Activated T-helper 2 cell treated with anti-CD3 and anti-CD28 coated beads, Interferon-gamma antibody, Interleukin-2, Interleukin-4, amounts not matched to agents 10 μg/mL and 5 μg/mL and 100 μg/mL, durations not matched to agents 14 hours and 24 hours and 36 hours (primary cell): ENCODE measurements around the gene MCRIP2. TPM values are rescaled to one million over a fixed set of nuclear protein-coding genes. Genes with fewer than 3 reads are reported as not detected.
A peak's percentile ranks its signal among the peaks of the same experiment; 100 is the strongest.

Source experiments
- DNase-seq: peaks from one replicate; pipeline ENCODE4 v3.0.0; 2021; ENCODE audit warnings: low spot score
- H3K27ac Mint-ChIP-seq: one replicate; pipeline ENCODE4 v1.8.0; 2021; ENCODE audit warnings: mixed read lengths
- H3K27me3 Mint-ChIP-seq: one replicate; pipeline ENCODE4 v1.8.0; 2021; ENCODE audit warnings: low read depth, mixed read lengths
- H3K36me3 Mint-ChIP-seq: one replicate; pipeline ENCODE4 v1.8.0; 2021; ENCODE audit warnings: low read depth, mixed read lengths
- H3K4me1 Mint-ChIP-seq: one replicate; pipeline ENCODE4 v1.8.0; 2021; ENCODE audit warnings: low read depth, mixed read lengths
- H3K4me3 Mint-ChIP-seq: one replicate; pipeline ENCODE4 v1.8.0; 2021; ENCODE audit warnings: low read depth, mild to moderate bottlenecking, moderate library complexity, mixed read lengths
- H3K9me3 Mint-ChIP-seq: one replicate; pipeline ENCODE4 v1.8.0; 2021; ENCODE audit warnings: mixed read lengths
- intact Hi-C: fragments of 100-400 bp; cut with micrococcal nuclease; formaldehyde crosslinking; loops from one replicate; pipeline ENCODE4 v1.15.1; 2023
- total RNA-seq: library from RNA; stranded (reverse); gene quantifications from 2 replicates; pipeline ENCODE4 v1.2.3, GENCODE V29; 2022

Gene MCRIP2
- total RNA-seq, 1 donor from 2014 or later = 62.6 TPM

DNA sequence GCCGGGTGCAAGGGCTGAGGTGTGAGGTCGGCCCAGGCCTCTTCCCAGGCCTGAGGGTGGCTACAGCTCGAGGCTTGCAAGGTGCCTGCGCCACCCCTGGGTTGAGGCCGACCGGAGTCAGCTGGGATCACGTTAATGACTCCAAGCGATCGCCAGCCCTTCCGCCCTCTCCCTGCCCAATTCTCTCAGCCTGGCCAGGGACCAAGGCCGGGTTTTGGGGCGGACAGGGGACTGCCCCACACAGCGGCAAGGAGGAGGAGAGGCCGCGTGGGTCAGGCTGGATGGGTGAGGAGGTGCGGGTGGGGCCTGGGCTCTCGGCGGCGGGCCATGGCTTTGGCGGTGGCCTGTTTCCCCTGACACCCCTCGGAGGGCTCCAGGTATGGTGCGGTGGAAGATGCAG is 51.7 kb downstream of the MCRIP2 start:
- intact Hi-C loops = no loop called here

DNA sequence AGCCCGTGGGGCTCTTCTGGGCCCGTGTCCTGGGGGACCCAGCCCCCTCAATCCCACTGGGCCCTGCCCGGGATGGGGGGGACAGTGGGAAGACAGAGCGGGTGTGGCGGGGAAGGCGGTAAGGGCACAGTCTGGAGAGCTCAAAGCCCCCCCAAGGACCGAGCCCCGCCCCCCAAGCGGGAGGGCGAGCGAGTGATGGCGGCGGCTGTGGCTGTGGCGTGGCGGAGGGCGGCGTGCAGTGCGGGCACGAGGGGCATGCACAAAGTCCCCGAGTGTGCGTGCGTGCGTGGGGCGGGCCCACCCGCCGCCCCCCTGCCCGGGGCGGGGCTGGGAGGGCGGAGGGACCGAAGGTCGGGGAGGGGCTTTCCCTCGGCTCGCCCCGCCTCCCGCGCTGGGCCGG is 52.1 kb downstream of the MCRIP2 start:
- peaks cover 13% of the 10 kb centered on the region for H3K4me1 Mint-ChIP-seq

More for the DNA sequence above, 51.7 kb downstream of the MCRIP2 start:
- H3K9me3 Mint-ChIP-seq = no peaks in the 10 kb centered on the region
- peaks cover 15% of the 10 kb centered on the region for H3K27me3 Mint-ChIP-seq
- peak overlapping the region; percentile 39 for H3K4me3 Mint-ChIP-seq
- peaks cover 6% of the 10 kb centered on the region for H3K36me3 Mint-ChIP-seq
- H3K4me1 Mint-ChIP-seq = peaks cover 13% of the 10 kb centered on the region
- H3K27ac Mint-ChIP-seq = no peak overlapping the region
- no peak for DNase-seq

DNA sequence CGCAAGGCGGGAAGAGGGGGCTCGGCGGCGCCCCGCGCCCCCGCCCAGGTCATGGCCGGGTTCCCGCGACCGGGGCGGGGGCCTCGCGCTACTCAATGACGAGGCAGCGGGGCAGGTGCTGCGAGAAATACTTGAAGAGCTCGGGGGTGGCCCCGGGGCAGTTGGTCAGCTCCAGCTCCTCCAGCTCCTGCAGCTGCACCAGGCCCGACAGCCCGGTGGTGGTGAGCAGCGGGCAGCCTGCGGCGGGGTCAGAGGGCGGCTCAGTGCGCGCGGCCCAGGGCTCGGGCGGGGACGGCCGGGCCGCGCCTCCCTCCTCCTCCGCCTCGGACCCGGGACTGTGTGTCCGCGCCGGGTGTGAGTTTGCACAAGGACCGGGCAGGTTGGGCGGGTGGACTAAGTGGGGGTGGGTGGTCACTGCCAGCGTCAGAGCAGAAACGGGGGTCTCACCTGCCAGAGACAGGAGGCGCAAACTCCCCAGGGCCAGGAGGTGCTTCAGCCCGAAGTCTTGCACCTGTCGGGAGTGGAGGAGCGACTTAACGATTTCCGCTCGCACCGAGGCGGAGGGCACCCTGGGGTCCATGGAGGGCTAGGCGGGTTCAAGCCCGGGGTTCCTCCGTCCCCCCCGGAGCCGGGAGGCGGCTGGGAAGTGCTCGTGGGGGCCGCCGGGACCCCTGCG is 52.7 kb downstream of the MCRIP2 start:
- no peak overlapping the region for H3K27ac Mint-ChIP-seq
- H3K27me3 Mint-ChIP-seq = peaks cover 15% of the 10 kb centered on the region
- intact Hi-C loops = no loop called here
- peaks cover 8% of the 10 kb centered on the region for H3K4me1 Mint-ChIP-seq
- DNase-seq = no peak
- peaks cover 6% of the 10 kb centered on the region for H3K36me3 Mint-ChIP-seq
- H3K4me3 Mint-ChIP-seq = peak overlapping the region; percentile 51
- no peaks in the 10 kb centered on the region for H3K9me3 Mint-ChIP-seq

More for the DNA sequence above, 52.1 kb downstream of the MCRIP2 start:
- intact Hi-C loops = no loop called here
- Mint-ChIP-seq H3K36me3 (peaks cover 6% of the 10 kb centered on the region), H3K27ac (no peak overlapping the region), H3K9me3 (no peaks in the 10 kb centered on the region), H3K4me3 (no peak overlapping the region), H3K27me3 (peaks cover 15% of the 10 kb centered on the region)
- DNase-seq = no peak

DNA sequence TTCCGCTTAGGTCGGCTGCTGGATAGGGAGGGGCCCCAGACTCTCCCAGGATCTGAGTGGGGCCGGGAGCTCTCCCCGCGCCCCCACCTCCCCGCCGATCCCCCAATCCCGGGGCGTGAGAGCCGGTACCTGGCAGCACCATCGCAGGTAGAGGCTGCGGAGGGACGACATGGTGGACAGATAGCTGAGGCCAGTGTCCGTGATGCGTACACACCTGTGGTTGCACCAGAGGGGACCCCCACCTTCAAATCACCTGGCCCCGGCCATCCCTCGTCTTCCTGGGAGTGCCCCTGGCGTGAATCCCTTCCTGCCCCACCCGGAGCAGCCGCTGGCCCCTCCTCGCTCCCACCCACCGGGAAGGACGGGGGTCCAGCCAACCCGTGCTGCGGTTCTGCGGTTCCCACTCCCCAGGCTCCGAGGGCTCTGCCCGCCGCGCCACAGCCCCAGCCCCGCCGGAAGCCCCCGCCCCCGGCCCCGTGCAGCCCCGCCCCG is 53.3 kb downstream of the MCRIP2 start:
- peaks cover 6% of the 10 kb centered on the region for H3K36me3 Mint-ChIP-seq
- H3K4me3 Mint-ChIP-seq = no peak overlapping the region
- no peak for DNase-seq
- H3K9me3 Mint-ChIP-seq = no peaks in the 10 kb centered on the region
- H3K27ac Mint-ChIP-seq = no peak overlapping the region
- H3K4me1 Mint-ChIP-seq = peaks cover 6% of the 10 kb centered on the region
- intact Hi-C loops = no loop called here
- peaks cover 15% of the 10 kb centered on the region for H3K27me3 Mint-ChIP-seq

DNA sequence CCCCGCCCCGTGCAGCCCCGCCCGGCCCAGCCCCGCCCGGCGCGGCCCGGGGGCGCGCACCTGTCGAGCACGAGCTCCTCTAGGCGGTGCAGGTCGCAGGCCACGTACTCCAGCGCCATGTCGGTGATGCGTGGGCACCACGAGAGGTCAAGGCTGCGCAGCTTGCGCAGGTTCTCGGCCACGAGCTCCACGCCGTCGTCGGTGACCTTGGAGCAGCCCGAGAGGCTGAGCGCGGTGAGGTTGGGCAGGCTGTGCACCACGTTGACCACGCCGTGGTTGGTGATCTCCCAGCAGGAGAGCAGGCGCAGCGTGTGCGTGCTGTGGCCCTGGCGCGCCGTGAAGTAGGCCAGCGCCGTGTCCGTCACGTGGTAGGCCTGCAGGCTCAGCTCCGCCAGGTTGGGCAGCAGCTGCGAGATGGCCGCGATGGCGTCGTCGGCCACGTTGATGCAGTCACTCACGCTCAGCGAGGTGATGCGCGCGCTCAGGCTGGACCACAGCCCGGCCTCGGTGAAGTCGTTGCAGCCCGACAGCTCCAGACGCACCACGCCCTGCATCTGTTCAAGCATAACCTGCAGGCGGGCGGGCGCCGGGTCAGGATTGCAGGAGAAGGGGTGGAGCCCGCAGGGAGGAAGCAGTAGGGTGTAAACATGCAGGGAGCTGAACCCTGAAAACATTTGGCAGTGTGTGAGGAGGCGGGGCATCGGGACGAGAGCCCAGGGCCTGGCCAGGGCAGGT is 53.9 kb downstream of the MCRIP2 start:
- Mint-ChIP-seq H3K9me3 (no peaks in the 10 kb centered on the region), H3K27ac (peak overlapping the region; percentile 46), H3K36me3 (peaks cover 3% of the 10 kb centered on the region), H3K4me3 (peak overlapping the region; percentile 76), H3K4me1 (peaks cover 6% of the 10 kb centered on the region), H3K27me3 (peaks cover 15% of the 10 kb centered on the region)
- intact Hi-C loops = no loop called here
- peak; percentile 67 for DNase-seq

Other genes with a start within 250 kb of the MCRIP2 start
- 78.4 and 84.2 TPM in 2 replicates for gene NME4, start 244.6 kb upstream of the MCRIP2 start, total RNA-seq
- gene DECR2, start 239.9 kb upstream of the MCRIP2 start, total RNA-seq = 18.9 and 20.9 TPM in 2 replicates
- gene RAB11FIP3, start 216.2 kb upstream of the MCRIP2 start, total RNA-seq = 45.7 and 47.2 TPM in 2 replicates
- 101 and 103 TPM in 2 replicates for gene CAPN15, start 114.1 kb upstream of the MCRIP2 start, total RNA-seq
- not detected in 2 replicates for gene PRR35, start 81.4 kb upstream of the MCRIP2 start, total RNA-seq
- gene NHLRC4, start 74.8 kb upstream of the MCRIP2 start, total RNA-seq = 1.1 and 1.3 TPM in 2 replicates
- gene PIGQ, start 71.9 kb upstream of the MCRIP2 start, total RNA-seq = 43.4 and 44.9 TPM in 2 replicates
- 13.4 and 16.2 TPM in 2 replicates for gene RAB40C, start 51.8 kb upstream of the MCRIP2 start, total RNA-seq
- gene WFIKKN1, start 10.8 kb upstream of the MCRIP2 start, total RNA-seq = 0.32 and 0.57 TPM in 2 replicates
- 128 and 131 TPM in 2 replicates for gene METTL26, start 5.5 kb upstream of the MCRIP2 start, total RNA-seq
- 73.7 and 77.2 TPM in 2 replicates for gene WDR90, start 7.5 kb downstream of the MCRIP2 start, total RNA-seq
- 156 and 158 TPM in 2 replicates for gene RHOT2, start 26.3 kb downstream of the MCRIP2 start, total RNA-seq
- gene RHBDL1, start 33.8 kb downstream of the MCRIP2 start, total RNA-seq = 1.3 and 1.4 TPM in 2 replicates
- gene STUB1, start 38.6 kb downstream of the MCRIP2 start, total RNA-seq = 84.1 and 91.2 TPM in 2 replicates
- gene JMJD8, start 42.5 kb downstream of the MCRIP2 start, total RNA-seq = 48.8 and 52.9 TPM in 2 replicates
- gene WDR24, start 48.6 kb downstream of the MCRIP2 start, total RNA-seq = 19.0 and 20.9 TPM in 2 replicates
- 5.8 and 6.4 TPM in 2 replicates for gene FBXL16, start 64.0 kb downstream of the MCRIP2 start, total RNA-seq
- gene METRN, start 73.3 kb downstream of the MCRIP2 start, total RNA-seq = 30.0 and 31.7 TPM in 2 replicates
- gene ANTKMT, start 79.3 kb downstream of the MCRIP2 start, total RNA-seq = 52.8 and 54.4 TPM in 2 replicates
- gene CCDC78, start 84.6 kb downstream of the MCRIP2 start, total RNA-seq = 7.3 and 8.3 TPM in 2 replicates
- gene HAGHL, start 85.3 kb downstream of the MCRIP2 start, total RNA-seq = 18.5 and 21.4 TPM in 2 replicates
- 42.8 and 43.4 TPM in 2 replicates for gene CIAO3, start 99.2 kb downstream of the MCRIP2 start, total RNA-seq
- gene MSLN, start 118.9 kb downstream of the MCRIP2 start, total RNA-seq = not detected in 2 replicates
- 35.1 and 35.3 TPM in 2 replicates for gene RPUSD1, start 146.6 kb downstream of the MCRIP2 start, total RNA-seq
- 108 and 119 TPM in 2 replicates for gene CHTF18, start 146.8 kb downstream of the MCRIP2 start, total RNA-seq
- gene GNG13, start 158.9 kb downstream of the MCRIP2 start, total RNA-seq = not detected in 2 replicates